ENCODE results near the gene ZBTB40.

ZBTB40 gene

DNA sequence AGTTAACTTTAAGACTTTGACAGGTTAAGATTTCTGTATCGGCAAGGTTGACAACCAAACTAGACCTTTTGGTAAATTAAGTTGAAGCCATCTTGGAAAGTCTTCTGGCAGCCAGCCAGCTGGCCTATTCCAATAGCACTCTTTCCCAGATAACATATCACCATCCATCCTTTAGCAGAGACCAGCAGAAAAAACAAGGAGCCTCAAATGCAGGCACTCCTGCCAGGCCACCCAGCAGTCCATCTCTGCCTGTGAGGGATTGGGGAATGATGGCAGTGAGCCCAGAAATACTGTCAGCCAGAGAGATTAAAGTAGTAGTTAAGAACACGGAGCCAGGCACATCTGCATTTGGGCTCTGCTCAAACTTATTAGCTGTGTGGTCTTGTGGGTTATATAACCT lies 19.4 kb downstream of the ZBTB40 start:
- DNase-seq = no peak

DNA sequence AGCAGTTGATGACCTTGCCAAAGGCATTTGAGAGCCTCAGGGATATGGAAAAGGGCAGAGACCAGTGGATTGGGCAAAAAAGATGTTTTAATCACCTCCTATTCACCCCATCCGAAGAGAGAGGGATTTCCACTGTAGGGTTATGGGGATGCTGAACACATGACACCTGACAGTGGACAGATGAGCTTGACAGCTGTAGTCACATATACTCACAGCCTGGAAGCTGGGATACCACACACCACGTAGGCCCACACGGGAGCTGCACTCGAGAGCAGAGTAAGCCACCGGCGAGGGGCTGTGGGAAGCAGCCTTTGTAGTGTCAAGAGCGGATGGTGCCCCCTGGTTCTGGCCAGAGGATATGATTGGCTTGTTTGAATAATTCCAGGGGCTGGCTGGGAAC lies 20.0 kb downstream of the ZBTB40 start:
- DNase-seq = no peak

DNA sequence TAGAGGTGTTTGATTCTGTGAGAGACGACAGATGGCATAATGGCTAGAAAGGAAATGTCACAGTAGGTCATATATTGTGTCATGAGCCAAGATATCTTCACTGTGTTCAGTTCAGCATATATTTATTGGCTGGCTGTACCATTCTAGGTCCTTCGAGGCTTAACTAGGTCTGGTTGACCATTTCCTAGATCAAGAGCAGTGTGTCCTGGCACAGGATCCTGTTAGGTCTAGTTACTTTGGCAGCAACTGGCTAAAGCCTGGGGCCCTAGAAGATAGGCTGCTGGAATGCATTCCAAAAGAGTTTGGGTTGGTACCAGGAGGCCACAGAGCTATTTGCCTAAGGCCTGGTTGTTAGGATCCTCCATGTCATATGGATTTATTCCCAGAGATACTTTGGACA lies 20.9 kb downstream of the ZBTB40 start:
- no peak for DNase-seq

DNA sequence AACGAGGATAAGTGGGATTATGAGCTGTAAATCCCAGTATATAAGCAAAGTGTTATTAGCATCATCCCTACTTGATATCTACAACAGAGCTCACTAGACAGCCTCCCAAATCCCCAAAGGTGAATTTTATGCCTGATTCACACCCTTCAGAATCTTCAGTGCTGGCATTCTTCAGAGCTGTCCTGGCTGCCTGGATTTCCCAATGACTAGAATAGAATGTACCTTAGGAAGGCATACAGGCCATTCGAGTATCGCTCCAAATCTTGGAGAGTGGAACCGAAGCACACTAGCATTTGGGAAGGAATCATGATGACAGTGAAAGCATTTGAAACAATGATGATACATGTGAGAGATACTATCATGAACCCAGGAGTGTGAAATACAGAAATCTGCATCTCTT lies 22.3 kb downstream of the ZBTB40 start:
- no peak for DNase-seq

DNA sequence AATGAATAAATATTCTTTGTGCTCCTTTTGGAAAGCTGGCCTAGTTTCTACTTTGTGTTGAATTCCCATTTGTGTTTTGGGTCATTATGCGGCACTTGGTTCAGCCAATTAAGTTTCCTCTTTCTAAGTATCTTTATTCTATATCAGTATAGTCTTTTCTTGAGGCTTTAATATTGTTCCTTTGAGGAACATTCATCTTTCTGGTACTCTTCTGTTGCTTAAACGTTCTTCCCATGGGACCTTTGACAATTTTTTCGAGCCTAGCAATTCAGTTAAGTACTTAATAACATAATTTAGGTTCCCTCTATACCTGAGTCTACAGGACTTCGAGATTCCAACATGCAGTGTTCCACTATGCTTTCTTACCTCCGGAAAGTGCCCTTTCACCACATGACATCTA lies 24.9 kb downstream of the ZBTB40 start:
- no peak for DNase-seq

DNA sequence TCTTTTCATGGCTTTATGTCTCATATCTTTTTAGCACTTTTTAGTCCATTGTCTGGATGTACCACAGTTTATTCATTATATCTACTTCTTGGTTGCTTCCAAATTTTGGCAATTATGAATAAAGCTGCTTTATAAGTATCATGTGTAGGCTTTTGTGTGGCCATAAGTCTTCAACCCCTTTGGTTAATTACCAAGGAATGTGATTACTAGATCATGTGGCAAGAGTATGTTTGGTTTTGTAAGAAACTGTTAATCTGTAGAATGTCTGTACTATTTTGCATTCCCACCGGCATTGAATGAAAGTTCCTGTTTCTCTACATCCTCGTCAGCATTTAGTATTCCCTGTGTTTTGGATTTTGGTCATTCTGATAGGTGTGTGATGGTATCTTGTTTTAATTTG lies 31.5 kb downstream of the ZBTB40 start:
- DNase-seq = no peak

DNA sequence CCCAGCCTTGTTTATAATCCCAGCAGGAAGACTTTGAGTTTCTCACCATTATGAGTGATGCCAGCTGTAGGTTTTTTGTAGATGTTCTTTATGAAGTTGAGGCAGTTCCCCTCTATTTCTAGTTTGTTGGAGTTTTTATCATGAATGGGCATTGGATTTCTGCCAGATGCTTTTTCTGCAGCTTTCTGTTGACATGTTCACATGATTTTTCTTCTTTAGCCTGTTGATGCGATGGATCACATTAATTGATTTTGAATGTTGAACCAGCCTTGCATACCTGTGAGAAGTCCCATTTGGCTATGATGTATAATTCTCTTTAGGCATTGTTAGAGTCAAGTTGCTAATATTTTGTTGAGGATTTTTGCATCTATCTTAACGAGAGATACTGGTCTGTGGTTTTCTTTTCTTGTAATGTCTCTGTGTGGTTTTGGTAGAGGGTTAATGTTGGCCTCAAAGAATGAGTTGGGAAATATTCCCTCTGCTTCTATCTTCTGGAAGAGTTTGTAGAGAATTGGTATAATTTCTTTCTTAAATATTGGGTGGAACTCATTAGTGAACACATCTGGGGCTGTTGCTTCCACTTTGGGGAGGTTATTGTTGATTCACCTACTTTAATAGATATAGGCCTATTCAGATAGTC lies 33.2 kb downstream of the ZBTB40 start:
- DNase-seq = no peak

DNA sequence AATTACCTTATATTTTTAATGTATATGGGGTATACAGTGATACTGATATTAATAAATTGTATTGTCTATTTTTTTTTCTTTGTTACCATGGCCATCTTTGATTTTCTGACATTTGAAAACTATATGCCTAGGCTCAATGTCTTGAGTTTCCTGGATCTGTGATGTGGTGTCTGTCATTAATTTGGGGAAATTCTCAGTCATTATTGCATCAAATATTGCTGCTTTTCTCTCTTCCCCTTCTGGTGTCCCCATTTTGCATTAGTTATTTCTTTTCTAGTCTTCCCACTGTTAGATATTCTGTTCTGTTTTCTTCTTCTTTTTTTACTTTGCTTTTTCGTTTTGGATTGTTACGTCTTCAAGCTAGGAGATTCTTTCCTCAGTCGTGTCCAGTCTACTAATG lies 33.8 kb downstream of the ZBTB40 start:
- no peak for DNase-seq

DNA sequence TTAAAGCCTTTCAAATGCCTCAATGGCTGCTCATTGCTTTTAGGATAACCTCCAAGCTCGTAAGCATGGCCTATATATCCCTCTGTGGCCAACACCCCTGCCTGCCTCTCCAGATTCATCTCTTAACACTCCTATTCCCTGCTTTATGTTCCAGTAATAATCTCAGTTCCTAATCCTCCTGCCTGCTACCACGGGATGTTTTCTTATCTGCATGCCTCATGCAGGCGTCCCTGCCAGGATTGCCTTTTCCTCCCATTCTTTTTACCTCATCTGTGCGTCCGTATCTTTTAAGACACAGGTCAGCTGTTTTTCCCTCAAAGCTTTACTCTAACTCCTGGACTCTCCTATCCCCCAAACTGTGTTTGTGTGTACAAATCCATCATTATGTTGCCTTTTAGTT lies 36.1 kb downstream of the ZBTB40 start:
- DNase-seq = no peak

DNA sequence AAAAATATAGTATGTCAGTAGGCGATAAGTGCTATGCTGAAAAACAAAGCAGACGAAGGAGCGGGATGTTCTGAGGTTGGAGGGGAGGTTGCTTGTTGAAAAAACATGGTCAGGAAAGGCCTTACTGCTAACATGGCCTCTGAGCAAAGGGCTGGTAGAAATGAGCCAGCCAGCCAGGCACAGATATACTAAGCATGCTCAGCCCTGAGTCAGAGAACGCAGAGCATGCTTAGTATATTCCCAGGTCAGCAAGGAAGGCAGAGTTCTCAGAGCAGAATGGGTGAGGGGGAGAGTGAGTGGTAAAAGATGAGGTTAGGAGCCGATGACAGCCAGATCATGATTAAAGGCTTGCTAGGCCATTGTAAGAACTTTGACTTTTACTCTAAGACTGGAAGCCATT lies 36.7 kb downstream of the ZBTB40 start:
- no peak for DNase-seq

DNA sequence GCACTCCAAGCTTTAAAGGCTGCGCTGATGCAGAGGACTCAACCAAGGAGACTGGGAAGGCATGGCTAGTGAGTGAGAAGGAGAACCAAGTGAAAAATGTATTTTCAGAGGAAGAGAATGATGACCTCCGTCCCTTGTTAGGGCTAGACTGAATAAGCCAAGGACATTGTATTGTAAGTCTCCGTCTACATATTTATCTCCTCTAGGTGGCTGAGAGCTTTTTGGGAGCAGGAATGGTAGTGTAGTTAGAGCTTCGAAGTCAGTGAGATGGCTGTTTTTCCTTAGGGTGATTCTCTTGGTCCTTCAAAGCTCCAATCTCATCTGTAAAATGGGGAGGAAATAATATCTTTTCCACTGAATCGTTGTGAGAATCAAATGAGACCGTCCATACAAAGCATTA lies 37.6 kb downstream of the ZBTB40 start:
- DNase-seq = no peak

DNA sequence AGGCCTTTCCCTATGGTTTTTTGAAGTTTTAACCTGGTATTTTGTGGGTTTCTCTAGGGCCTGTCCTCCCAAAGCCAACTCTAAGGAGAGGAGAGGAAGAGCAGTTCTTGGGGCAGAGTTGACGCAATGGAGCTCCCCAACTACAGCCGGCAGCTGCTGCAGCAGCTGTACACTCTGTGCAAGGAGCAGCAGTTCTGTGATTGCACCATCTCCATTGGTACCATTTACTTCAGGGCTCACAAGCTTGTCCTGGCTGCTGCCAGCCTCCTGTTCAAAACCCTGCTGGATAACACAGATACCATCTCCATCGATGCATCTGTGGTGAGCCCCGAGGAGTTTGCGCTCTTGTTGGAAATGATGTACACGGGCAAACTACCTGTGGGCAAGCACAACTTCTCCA lies 38.2 kb downstream of the ZBTB40 start:
- no peak for DNase-seq

DNA sequence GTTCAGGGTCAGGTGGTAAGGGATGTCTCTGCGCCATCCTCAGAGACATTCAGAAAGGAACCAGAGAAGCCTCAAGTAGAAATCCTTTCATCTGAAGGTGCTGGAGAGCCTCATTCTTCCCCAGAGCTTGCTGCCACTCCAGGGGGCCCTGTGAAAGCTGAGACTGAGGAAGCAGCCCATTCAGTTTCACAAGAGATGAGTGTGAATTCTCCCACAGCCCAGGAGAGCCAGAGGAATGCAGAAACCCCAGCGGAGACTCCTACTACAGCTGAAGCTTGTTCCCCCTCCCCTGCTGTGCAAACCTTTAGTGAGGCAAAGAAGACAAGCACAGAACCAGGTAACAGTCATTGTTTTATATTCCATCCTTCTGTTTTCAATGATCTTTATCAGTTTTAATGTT lies 38.7 kb downstream of the ZBTB40 start:
- DNase-seq = no peak

DNA sequence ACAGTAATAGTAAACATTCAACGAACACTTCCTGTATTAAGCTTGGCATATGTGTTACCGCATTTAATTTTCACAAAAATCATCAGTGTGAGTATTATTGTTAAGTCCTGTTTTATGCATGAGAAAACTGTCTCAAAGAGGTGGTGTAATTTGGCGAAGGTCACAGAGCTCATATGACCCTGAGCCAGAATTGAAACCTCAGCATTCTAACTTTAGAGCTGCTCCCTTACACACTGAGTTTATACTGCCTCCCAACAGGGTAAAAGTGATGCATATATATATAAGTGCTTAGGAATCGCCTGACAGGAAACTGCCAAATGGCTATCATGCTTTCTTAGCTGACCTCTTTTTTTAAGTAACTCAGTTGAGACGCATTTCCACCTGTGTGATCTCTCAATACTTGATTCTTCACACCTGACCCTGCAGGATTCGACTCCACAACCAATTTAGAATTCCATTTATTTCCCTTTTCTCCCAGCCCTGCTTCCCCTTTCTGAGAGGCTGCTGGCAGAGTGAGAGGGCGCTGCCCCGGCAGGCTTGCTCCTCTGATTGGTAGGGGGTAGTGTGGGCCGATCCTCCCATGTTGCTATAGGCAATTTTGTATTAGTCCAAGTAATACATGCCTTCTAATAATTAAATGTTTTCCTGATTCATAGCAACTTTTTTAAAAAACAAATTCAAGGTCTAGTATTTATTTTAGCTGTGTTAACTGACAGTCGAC lies 40.5 kb downstream of the ZBTB40 start:
- DNase-seq = no peak

DNA sequence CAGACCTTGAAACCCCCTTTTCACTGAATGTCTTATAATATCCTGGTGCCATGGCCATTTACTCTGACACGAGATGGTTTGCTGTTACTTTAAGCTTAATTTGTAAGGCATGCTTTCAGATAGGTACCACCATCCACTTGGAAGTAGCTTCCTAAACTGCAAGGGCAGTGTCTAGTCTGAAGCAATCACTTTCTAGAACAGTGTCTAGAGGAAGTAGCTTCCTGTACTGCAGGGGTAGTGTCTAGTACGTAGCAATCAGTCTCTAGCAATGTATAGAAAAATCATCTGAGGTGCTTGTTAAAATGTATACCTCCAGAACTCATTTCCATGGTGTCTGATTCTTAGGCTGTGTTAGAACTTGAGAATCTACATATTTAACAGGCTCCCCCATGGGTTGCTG lies 42.5 kb downstream of the ZBTB40 start:
- no peak for DNase-seq

DNA sequence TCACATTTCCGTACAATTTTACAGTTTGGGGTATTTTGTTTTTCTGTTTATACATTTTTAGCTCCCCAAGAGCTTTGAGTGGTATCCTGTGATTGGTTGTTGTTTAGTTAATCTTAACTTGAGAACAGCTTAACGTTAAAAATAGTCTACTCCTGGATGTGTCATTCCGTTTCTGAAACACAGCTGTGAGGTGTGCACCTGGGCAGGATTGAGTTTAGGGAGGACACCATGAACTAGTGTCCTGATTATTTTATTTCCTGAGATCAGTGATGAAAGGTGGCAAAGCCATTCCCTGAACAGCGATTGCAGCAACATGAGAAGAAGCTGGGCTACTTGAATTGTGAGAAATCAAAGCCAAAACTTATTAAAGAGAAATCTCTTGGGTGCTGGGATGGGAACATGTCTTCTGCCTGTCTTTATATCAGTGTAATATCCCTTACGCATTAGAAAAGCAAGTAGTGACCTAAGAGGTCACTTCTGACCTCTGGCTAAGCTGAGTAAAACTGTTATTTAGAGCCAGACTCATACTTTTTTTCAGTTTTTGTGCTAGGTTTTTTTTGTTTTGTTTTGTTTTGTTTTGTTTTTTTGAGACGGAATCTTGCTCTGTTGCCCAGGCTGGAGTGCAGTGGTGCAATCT lies 43.4 kb downstream of the ZBTB40 start:
- no peak for DNase-seq

DNA sequence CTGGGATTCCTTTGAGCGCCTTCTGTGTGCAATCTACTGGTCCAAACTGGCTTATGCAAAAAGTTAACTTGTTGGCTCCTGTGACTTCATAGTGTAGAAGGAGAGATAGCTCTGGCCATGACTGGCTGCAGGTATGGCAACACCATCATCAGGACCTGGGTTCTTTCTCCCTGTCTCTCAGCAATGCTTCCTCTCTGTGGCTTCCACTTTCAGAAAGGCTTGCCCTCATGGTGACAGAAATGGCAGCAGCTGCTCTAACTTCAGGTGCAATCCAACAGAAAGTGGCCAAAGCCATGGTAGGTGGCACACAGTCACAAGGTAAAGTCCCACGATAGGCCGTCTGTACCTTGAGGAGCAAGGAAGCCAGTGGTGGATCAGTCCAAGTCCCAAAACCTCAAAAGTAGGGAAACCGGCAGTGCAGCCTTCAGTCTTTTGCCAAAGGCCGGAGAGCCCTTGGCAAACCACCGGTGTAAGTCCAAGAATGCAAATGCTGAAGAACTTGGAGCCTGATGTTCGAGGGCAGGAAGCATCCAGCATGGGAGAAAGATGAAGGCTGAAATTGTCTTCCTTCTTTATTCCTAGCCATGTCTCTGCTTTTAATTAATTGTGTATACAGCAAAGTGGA lies 45.0 kb downstream of the ZBTB40 start:
- no peak for DNase-seq

DNA sequence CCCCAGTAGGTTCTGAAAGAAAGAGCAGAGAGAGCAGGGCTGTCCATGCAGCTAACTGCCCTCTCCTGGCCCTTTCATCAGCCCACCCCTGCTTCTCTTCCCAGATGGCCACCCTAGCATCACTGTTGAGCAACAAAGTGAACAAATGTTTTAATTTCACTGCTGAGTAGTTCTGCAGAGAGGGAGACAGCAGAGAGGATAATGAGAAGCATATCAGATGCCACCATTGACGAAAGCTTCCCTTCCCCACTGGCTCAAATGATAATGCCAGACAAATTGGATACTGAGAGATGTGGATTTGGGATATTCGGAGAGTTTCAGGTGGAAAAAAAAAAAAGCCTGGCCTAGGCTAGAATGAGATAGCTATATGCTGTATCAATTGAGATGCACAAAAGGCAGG lies 46.8 kb downstream of the ZBTB40 start:
- no peak for DNase-seq

DNA sequence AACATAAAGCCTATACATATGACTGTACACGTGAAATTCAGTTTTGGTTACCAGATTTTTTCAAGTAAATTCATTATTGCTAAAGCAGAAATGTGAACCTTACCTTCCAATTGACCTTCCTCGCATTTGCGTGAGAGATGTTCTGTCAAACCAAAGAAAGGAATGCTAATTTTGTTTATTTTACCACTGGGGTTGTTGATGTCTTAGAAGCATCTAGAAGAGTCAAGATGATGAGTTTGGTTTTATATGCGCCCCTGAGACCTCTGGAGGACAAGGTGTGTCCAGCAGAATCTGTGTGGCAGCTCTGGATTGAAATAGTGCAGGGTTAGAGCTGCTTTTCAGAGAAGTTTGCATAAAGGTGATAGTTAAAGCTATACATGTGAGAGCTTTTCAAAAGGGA lies 48.4 kb downstream of the ZBTB40 start:
- DNase-seq = no peak

DNA sequence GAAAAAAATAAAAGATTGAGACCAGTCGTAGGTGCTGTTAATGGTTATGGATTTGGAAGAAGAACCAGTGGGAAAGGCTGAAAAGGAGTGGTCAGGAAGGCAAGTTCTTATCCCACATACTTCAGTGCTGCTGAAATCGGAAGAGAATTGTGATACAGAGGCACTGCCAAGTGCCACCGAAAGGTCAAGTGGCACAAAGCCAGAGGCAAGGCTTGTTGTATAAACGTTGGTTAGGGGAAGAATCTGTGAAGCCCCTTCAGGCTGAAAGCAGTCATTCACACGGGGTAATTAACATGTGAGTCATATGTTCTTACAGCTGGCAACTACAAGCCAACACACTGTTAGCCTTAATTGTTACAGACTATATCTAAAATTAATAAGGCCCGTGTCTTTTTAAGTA lies 48.8 kb downstream of the ZBTB40 start:
- DNase-seq = no peak

DNA sequence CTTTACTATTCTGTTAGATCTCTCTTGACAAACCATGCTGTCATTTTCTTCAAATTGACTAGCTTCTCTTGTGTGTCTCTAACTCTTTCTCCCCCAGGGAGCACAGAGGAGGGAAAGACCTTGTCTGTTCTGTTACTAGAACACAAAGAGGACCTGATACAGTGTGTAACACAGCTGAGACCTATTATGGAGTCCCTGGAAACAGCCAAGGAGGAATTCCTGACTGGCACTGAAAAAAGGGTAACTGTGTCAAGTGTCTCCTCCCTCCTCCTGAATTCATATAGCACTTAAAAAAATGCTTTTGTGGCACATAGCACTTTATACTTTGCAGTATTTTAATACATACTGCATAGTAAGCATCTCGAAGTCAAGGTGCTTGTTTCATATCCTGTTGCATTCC lies 50.6 kb downstream of the ZBTB40 start:
- no peak for DNase-seq

DNA sequence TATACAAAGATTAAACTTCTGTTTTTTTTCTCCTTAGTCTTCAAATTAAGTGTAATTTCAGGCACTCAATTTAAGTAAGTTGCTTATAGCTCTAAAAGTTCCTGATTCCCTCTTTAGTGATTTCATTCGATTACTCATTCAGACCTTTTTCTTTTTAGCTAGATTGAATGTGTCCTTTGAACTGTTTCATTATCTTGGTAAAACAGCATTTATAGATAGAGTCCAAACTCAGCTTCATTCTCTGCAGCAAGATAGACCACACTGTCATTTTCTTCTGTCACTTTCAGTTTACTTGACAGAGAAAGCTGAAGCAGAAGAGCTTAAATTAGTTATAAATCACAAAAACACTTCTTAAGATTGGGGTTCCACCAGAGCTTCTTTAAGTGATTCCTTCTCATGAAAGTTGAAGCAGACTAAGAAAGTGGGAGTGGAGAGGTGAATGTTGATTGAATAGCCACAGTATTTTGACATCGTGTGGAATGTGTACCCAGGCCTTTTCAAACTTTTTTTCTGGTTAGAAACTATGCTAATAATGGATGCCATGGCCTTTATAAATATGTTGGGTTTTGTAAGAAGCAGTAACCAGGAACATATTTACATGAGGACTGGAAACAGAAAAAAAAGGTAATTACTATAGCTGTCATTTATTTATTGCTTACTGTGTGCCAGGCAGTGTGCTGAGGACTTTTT lies 52.2 kb downstream of the ZBTB40 start:
- no peak for DNase-seq

DNA sequence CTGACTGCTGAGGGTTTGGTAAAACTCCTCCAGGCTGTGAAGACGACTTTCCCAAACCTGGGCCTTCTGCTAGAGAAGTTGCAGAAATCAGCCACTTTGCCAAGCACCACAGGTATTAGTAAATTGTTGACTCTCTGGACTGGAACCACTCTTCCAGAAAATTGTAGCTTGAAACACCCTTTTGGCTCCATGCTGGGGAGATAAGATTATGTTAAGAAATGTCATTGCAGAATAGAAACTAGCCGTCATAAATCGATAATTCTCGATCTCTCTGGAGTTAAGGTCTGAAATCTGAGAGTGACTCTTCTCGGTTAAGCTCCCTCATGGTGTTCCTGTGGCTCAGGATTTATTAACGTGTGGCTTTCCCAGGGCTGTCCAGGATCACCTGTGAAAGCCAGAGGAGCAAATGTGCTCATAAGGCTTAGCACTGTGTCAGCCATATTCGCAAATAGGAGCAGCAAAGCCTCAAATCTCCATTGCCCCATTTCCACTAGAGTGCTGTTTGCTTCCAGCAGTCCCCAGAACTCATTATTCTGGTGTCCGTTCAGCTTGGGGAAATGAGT lies 54.6 kb downstream of the ZBTB40 start:
- DNase-seq = no peak

Measured in KG1 (cell line).